ENCODE results near the gene HDAC1.
"Not testable (repeated sequence)": the region's sequence is repeated elsewhere in the genome, so short reads cannot be mapped to it uniquely, and the experiment has no call there.

DNA sequence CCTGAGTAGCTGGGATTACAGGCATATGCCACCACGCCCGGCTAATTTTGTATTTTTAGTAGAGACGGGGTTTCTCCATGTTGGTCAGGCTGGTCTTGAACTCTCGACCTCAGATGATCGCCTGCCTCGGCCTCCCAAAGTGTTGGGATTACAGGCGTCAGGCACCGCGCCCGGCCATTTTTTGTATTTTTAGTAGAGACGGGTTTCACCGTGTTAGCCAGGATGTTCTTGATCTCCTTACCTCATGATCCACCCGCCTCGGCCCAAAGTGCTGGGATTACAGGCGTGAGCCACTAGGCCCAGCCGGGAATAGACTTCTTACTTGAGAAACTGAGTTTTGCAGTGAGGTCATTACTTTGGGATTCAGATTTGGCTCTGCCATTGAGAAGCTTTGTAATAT lies 6.3 kb downstream of the HDAC1 start:
- not testable (repeated sequence) for TF ChIP-seq POLR2A (IDR thresholded peaks at IDR 0.05)
- TF ChIP-seq, protein P1, sequence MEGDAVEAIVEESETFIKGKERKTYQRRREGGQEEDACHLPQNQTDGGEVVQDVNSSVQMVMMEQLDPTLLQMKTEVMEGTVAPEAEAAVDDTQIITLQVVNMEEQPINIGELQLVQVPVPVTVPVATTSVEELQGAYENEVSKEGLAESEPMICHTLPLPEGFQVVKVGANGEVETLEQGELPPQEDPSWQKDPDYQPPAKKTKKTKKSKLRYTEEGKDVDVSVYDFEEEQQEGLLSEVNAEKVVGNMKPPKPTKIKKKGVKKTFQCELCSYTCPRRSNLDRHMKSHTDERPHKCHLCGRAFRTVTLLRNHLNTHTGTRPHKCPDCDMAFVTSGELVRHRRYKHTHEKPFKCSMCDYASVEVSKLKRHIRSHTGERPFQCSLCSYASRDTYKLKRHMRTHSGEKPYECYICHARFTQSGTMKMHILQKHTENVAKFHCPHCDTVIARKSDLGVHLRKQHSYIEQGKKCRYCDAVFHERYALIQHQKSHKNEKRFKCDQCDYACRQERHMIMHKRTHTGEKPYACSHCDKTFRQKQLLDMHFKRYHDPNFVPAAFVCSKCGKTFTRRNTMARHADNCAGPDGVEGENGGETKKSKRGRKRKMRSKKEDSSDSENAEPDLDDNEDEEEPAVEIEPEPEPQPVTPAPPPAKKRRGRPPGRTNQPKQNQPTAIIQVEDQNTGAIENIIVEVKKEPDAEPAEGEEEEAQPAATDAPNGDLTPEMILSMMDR (IDR thresholded peaks at IDR 0.05 in 4 of 5, conservative IDR thresholded peaks at IDR 0.05 in 1 of 5): not testable (repeated sequence)
